Measurements from ENCODE around the gene PIEZO1.

GRCh38 chr16:88779406-88780141, 5.4 kb downstream of the PIEZO1 start:
- TF ChIP-seq CTCF (IDR thresholded peaks at IDR 0.05; ENCODE audit: low read depth, low read length, poor library complexity, severe bottlenecking) (no peak), EZH2phosphoT487 (IDR thresholded peaks at IDR 0.05; ENCODE audit: borderline replicate concordance, low read length) (no peak)

Data from DOHH2 (cell line).